Neutrophil (primary cell): ENCODE data around the gene DYNC1I2.

Source experiments
- H3K27ac ChIP-seq: fragments of 200-600 bp; sonication (generic); 2 replicates; pipeline ENCODE4 v1.5.1; 2016; ENCODE audit warnings: mild to moderate bottlenecking, moderate library complexity
- H3K27me3 ChIP-seq: fragments of 200-600 bp; sonication (generic); 2 replicates; pipeline ENCODE4 v1.6.0; 2016; ENCODE audit warnings: mild to moderate bottlenecking
- H3K36me3 ChIP-seq: fragments of 200-600 bp; sonication (generic); 2 replicates; pipeline ENCODE4 v1.5.1; 2017
- H3K4me1 ChIP-seq, 2 experiments: fragments of 200-600 bp in 1 of 2; sonication (generic) in 1 of 2; 1 replicate in 1 of 2; 2 replicates in 1 of 2; pipeline versions ENCODE4 v1.5.1 to v1.6.1; 2013 to 2016; ENCODE audit warnings: low read depth in 1 of 2, low read length in 1 of 2, mild to moderate bottlenecking in 1 of 2, moderate library complexity in 1 of 2; ENCODE audit not compliant: control insufficient read depth in 1 of 2, insufficient read depth in 1 of 2
- H3K4me3 ChIP-seq, 2 experiments: fragments of 200-600 bp in 1 of 2; sonication (generic) in 1 of 2; 1 replicate in 1 of 2; 2 replicates in 1 of 2; pipeline ENCODE4 v1.5.1; 2013 to 2016; ENCODE audit warnings: low read depth in 1 of 2, low read length in 1 of 2, mild to moderate bottlenecking in 1 of 2, moderate library complexity in 1 of 2
- H3K9me3 ChIP-seq: fragments of 200-600 bp; sonication (generic); 2 replicates; pipeline ENCODE4 v1.5.1; 2016
- CTCF ChIP-seq: fragments of 200-600 bp; sonication (generic); IDR thresholded peaks from 2 replicates; pipeline ENCODE4 v1.5.1; 2016; ENCODE audit warnings: antibody characterized with exemption

Gene DYNC1I2

GRCh38 chr2:171729952-171730317 is 42.7 kb downstream of the DYNC1I2 start:
- H3K4me3 ChIP-seq: no peak overlapping the region
- H3K36me3 ChIP-seq: peaks cover 89% of the 10 kb centered on the region
- H3K27me3 ChIP-seq: no peaks in the 10 kb centered on the region
- no peaks in the 10 kb centered on the region for H3K4me1 ChIP-seq
- no peak for TF ChIP-seq CTCF
- H3K9me3 ChIP-seq: no peaks in the 10 kb centered on the region
- no peak overlapping the region for H3K27ac ChIP-seq

GRCh38 chr2:171735991-171736710 is 48.9 kb downstream of the DYNC1I2 start:
- Histone ChIP-seq H3K27ac (no peak overlapping the region), H3K36me3 (peaks cover 76% of the 10 kb centered on the region), H3K27me3 (no peaks in the 10 kb centered on the region), H3K4me1 (no peaks in the 10 kb centered on the region), H3K9me3 (no peaks in the 10 kb centered on the region), H3K4me3 (no peak overlapping the region)
- TF ChIP-seq CTCF: no peak

- Histone ChIP-seq H3K27me3 (no peaks in the 10 kb centered on the region), H3K4me3 (no peak overlapping the region), H3K4me1 (no peaks in the 10 kb centered on the region), H3K27ac (no peak overlapping the region), H3K36me3 (peaks cover 75% of the 10 kb centered on the region), H3K9me3 (no peaks in the 10 kb centered on the region)
- TF ChIP-seq CTCF: no peak
Observed at GRCh38 chr2:171741189-171741588, 53.9 kb downstream of the DYNC1I2 start.

- Histone ChIP-seq H3K27me3 (no peaks in the 10 kb centered on the region), H3K36me3 (peaks cover 73% of the 10 kb centered on the region), H3K9me3 (no peaks in the 10 kb centered on the region), H3K4me1 (no peaks in the 10 kb centered on the region), H3K27ac (no peak overlapping the region), H3K4me3 (no peak overlapping the region)
- no peak for TF ChIP-seq CTCF
Observed at GRCh38 chr2:171742760-171743159, 55.5 kb downstream of the DYNC1I2 start.

- no peaks in the 10 kb centered on the region for H3K4me1 ChIP-seq
- no peaks in the 10 kb centered on the region for H3K9me3 ChIP-seq
- TF ChIP-seq CTCF: no peak
- H3K4me3 ChIP-seq: no peak overlapping the region
- peaks cover 77% of the 10 kb centered on the region for H3K36me3 ChIP-seq
- no peaks in the 10 kb centered on the region for H3K27me3 ChIP-seq
- H3K27ac ChIP-seq: no peak overlapping the region
Observed at GRCh38 chr2:171745141-171745540, 57.9 kb downstream of the DYNC1I2 start.

GRCh38 chr2:171745806-171746205 is 58.5 kb downstream of the DYNC1I2 start:
- Histone ChIP-seq H3K4me3 (no peak overlapping the region), H3K4me1 (no peaks in the 10 kb centered on the region), H3K27me3 (no peaks in the 10 kb centered on the region), H3K36me3 (peaks cover 77% of the 10 kb centered on the region), H3K9me3 (no peaks in the 10 kb centered on the region), H3K27ac (no peak overlapping the region)
- no peak for TF ChIP-seq CTCF
